HG03565 (cell line): ENCODE measurements around the gene C15orf40.
"Not testable (repeated sequence)": the region's sequence is repeated elsewhere in the genome, so short reads cannot be mapped to it uniquely, and the experiment has no call there.

Experiments
- ATAC-seq: cut with Tn5 transposase; IDR thresholded peaks from one replicate; pipeline ENCODE4 v1.9.1; 2021; ENCODE audit warnings: mild to moderate bottlenecking, moderate library complexity; ENCODE audit not compliant: unreplicated experiment

C15orf40 gene

DNA sequence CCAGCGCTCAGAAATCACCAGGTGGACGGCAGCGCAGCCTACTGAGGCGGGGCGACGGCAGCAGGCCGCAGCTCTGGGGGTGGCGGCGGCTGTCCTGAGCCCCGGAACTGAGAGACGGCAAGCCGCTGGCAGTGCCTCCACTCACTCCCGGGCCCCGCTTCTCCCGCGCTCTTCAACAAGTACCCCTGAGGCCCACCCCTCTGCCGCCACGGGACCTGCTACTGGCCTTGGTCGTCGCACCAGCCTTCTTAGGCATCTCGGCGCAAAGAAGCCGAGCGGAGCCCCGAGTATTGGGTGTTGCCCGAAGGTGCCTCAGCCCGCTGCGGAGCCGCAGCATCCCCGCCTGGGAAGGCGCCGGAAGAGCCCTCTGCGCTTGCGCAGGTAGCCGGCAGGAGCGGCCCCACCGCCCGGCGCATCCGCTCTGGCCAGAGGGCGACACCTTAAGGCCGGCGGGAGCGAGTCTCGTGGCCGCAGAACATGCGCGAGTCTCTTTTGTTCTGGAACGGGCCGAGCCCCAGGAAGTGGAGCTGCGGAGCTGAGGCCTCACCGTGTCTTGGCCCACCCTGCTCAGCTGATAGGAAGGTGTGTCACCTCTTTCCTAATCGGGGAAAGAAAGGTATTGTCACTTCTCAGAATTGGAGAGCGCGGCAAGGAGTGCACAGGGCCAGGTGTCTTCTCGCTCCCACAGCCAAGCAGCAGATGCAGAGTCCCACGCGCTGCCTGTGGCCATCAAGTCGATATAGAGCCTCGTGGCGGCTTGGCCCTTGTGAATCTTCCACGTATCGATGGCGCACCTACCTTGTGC lies at the start of gene C15orf40:
Gene C15orf40 (minus strand): TSS at position 369 of the 805 bp plus-strand sequence. CDS start 32 bp downstream, at position 337.
- ATAC-seq: peak; percentile 86

DNA sequence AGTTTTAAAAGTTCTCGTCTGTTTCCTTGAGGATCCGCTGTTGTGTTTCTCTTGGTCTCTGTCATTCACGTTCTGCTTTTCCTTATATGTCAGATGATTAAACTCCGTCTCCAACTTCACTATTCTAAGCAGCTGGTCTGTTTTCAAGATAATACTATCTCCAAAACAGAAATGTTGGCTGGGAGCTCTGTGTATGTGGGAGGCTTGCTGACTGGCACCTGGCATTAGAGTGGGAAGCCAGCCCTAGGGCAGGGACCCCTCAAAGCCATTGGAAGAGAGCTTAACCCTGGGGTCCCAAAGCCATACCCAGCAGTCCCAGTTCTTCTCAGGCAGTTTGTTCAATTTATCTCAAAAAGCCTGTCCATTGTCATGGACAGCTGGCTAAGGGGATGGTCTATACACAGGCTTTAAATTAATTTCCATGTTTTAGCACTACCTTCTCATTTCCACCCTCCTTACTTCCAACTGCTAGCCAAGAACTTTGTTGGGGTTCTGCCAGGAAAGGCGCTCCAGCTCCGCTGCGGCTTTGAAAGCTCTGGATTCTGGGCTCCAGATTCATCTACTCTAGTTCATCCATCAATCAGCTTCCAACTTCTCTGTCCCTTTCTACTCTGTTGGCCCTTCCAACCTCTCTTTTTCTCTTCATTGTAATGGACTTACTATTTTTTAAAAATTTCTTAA lies 46.4 kb upstream of the C15orf40 start:
- no peak for ATAC-seq

DNA sequence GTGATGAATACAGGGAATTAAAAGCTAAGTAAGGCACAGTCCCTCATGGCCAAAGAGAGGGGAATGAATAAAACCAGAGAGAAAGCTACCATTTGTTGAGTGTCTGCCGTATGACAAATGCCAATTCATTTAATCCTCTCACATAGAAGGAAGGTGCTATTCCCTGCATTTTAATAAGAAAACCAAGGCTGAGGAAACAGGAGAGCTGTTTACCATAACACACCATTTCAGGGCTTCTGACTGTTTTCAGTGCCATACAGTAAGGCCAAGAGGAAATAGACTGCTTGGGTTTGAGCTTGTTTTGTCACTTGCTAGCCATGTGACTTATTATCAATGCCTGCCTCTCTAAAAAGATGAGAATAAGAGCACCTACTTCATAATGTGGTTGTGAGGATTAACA lies 45.6 kb upstream of the C15orf40 start:
- ATAC-seq: no peak

DNA sequence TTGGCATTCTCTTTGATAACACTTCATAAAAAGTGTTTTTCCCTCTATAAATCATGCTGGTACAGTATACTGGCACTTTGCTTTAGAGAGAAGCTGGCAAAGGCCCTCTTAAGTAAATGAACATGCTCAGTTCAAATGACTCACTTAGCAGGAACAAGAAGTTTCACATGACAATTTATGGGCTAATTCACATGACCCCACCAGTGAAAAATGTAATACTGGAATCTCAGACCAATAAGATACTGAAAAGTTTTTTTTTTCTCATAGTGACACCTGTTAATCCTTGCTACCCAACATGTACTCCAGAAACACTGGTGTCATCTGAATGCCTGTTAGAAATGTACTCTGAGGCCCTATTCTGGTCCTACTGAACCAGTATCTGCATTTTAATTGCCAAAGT lies 41.7 kb upstream of the C15orf40 start:
- ATAC-seq: no peak

DNA sequence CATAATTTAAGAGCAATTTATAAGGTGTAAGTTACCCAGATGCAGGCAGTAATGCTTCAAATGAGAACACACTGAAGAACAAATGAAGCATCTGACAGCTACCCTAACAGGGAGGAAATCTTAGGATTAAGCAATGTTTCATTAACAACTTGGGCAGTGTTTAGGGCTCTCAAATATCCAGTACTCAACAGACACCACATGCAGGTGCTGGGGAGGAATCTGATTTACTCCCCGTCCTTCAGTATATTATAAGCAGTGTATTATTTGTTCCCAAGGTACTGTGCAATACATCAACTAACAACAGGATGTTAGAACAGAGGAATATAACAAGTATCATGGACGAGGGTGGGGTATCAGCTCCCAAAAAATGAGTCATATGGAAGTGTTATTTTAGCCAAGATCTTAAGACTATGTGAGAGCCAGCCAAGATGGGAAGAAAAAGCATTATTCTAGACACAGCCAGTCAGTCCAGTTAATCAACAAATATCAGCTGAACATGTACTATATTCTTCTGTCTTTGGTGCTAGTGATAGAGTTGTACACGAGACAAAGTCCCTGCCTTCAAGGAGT lies 35.2 kb upstream of the C15orf40 start:
- no peak for ATAC-seq

DNA sequence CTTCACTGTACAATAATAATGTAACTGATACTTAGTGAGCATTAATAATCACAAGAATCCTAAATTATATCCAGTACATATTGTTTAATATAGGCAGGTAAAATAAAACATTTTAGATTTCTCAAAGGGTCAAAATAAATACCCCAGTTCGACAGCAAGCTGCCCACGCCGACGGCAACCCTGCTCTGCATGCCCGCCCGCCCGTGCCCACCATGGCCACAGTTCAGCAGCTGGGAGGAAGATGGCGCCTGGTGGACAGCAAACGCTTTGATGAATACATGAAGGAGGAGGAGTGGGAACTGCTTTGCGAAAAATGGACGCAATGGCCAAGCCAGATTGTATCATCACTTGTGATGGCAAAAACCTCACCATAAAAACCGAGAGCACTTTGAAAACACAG lies 32.7 kb upstream of the C15orf40 start:
- ATAC-seq: no peak

DNA sequence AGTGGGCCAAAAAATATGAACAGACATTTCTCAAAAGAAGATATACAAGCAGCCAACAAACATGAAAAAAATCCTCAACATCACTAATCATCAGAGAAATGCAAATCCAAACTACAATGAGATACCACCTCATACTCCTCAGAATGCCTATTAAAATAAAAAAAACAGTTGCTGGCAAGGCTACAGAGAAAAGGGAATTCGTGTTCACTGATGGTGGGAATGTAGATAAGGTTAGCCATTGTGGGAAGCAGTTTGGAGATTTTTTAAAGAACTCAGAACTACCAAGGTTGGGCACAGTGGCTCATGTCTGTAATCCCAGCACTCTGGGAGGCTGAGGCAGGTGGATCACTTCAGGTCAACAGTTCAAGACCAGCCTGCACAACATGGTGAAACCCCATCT lies 27.8 kb upstream of the C15orf40 start:
- ATAC-seq: no peak

DNA sequence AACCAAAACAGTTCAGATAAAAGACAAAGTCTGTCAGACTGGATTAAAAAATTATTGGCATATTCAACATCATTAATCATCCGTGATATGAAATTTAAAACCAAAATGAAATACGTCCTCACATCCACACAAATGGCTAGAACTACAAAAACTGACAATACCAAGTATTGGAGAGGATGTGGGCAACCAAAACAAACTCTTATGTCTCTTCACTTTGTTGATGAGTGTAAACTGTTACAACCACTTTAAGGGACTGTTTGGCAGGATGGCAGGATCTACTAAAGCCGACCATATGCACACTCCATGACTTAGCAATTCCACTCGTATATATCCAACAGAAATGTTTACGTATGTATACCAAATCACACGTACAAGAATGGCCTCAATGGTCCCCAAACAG lies 24.8 kb upstream of the C15orf40 start:
- no peak for ATAC-seq

DNA sequence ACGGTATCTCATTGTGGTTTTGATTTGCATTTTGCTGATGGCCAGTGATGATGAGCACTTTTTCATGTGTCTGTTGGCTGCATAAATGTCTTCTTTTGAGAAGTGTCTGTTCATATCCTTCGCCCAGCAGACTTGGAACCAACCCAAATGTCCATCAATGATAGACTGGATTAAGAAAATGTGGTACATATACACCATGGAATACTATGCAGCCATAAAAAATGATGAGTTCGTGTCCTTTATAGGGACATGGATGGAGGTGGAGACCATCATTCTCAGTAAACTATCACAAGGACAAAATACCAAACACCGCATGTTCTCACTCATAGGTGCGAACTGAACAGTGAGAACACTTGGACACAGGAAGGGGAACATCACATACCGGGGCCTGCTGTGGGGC lies 19.8 kb upstream of the C15orf40 start:
- not testable (repeated sequence) for ATAC-seq

DNA sequence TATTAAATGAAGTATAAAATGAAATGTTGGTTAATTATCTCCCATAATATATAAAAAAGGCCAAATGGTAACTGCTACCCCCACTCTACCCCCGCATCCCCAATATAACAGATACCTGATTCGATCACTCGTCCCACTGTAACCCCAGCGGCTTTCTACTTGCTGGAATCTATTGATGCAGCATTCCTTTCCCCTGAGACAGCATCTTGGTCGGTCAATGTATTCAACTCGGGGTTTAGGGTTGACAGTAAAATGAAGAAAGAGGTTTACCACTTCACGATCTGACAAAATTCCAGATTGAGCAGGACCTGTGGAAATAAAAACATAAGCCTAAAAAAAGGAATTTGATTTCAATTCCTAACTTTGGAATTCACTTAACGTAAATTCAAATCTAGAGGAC lies 18.6 kb upstream of the C15orf40 start:
- no peak for ATAC-seq

DNA sequence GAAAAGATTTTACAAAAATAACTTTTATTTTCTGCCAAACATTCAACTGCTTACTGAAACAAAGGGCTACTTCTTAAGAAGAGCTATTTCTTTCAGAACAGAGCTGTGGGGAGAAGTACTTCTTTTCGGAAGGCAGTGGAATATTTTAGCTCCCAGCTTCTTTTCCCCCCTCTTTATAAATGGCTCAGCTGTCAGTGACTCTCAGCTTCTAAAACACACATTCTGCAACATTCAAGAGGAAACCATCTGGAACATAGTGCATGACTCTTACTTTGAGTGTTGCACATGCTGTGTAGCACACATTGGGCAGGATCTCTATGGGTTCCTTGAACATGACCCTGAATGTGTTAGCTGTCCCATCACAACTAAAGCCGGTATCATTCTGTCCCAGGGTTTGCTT lies 7.0 kb upstream of the C15orf40 start:
- ATAC-seq: no peak

DNA sequence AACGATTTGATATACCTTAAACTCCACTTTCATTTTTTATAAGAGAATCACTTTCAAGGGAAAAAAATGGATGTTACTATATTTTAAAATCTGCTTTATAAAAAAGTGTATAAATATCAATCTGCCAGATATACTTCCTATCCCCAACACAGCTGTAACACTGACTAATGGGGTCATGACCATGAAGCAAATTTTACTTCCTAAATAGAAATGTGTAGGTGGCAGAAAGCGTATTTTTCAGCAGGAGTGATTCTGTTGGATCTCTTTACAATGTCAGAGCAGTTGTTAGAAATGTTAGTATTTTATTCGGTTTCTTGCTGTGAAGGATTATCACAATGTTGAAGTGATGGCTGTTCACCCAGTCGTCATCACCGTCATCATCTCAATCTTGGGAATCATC lies 5.5 kb upstream of the C15orf40 start:
- no peak for ATAC-seq

DNA sequence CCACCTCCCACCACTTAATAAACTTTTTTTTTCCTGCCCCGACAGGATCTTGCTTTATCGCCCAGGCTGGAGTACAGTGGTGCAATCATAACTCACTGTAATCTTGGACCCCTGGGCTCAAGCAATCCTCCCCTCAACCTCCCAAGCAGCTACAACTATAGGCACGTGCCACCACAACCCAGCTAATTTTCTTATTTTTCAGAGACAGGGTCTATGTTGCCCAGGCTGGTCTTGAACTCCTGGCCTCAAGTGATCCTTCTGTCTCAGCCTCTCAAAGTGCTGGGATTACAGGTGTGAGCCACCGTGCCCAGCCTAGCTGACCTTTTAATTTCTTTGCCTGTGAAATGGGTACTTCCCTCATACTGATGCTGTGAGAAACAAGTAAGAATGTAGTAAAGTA lies 3.9 kb upstream of the C15orf40 start:
- no peak for ATAC-seq

DNA sequence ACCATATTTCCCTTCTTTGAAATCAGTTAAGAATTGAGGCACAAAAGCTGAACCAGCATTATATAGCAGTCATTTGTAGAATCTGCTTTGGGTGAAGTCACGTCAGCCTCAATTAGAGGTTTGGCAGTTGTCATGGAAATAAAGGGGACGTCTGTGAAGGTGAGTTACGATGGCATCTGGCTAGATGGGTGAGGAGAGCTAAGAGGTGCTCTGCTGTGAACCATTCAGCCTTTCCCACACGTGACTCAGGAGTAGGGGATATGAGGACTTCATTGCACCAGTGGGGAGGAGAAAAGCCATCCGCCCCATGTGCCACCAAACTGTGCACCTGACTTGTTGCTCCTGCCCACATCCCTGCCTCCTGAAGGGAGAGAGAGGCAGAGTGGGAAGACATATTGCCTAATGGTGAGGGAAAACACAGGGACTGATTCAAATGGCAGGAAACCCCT lies 2.8 kb upstream of the C15orf40 start:
- ATAC-seq: no peak

DNA sequence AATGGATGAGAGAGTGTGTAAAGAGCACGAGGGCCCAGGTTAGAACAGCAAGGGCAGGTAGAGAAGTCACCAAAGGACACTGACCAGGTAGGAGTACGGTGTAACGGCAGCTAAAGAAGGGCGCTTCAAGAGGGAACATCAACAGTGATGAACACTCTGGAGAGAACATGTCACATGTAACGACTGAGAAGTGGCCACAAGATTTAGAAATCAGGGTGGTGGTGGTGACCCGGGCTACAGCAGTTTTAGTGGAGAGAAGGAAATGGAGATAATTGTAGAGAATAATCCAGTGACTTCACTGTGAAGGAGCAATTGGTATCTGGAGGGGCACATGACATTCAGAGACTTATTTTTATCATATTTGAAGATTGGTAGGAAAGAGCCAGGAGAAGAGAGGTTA lies 1.2 kb upstream of the C15orf40 start:
- no peak for ATAC-seq

DNA sequence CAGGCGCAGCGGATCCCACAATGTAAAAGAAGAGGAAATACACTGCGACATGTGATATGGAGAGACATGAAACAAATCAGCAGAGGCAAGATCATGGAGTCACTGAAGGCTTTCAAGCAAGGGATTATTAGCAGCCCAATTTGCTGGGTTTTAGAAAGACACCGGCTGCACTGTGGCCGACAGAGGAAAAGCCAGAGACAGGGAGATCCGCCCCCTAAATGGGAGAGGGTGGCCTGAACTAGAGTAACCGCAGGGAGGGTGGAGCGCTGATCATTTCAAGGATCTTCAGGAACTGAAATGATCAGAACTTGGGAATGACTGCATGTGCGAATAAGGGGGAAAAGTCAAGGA lies 612 bp upstream of the C15orf40 start:
- no peak for ATAC-seq

DNA sequence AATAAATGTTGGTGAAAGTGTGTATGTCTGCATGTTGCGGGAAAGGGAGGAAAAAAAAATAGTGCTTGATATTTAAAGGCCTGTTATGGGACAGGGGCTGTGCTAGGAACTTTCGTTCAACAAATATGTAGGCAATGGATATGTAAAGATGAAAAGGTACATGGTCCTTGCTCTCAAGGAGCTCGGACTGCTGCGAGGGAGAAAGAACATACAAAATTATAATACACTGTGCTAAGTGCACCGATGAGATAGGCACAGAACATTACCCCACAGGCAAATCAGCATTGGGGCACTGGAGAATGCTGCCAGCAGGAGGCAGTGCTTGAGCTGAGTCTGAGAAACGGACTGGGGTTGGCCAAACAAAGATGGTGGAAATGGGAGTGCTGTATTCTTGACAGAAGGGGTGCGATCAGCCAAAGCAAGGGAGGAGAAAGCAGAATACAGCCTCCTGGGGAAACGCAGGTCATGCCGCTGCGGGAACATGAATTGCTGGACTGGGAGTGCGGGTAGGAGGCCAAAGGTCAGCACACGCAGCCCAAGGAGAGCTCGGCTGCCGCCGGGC lies 649 bp downstream of the C15orf40 start:
- peak; percentile 46 for ATAC-seq

DNA sequence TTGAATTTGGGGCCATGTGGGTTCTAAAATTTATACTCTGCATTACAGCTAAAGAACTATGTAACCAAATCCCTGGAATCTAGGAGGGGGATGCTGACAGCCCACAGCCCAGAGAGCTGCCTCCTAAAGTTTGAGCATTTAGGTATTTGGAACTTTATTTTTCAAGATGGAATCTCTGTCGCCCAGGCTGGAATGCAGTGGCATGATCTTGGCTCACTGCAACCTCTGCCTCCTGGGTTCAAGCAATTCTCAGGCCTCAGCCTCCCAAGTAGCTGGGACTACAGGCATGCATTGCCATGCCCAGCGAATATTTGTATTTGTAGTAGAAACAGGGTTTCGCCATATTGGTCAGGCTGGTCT lies 10.8 kb downstream of the C15orf40 start:
- ATAC-seq: not testable (repeated sequence)

DNA sequence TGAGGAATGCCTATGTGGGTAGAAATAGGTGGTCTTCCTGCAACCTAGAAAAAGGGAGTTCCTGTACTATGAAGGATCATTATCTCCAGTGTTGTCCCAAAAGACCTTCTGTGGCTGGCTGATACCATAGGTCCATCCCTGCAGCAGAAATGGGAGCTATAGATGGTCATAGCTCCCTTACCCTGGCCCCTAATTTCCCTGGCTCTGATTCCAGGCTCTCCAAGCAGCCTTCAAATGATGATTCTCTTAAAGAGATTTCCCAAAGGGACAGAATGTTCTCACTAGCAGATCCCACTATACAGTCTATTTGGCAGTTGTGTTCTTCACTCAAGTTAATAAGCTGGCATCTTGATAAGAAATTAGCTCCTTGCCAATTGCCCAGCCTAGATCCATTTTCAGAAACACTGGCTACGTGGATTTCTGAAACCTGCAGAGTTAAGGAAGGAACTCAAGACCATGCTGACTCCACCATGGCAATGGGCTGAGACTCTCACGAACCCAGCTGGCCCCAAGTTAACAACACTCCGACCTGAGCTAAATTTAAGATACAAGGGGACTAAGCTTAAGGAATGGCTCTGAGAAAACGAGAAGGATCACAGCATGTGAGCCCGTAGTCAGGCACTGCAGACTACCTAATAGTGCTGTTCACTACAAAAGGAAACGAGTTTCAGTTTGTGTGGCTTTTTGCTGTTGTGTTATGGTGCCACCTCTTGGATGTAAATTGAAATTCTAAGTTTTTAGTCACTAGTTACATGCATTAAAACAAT lies 11.4 kb downstream of the C15orf40 start:
- ATAC-seq: peak; percentile 80

DNA sequence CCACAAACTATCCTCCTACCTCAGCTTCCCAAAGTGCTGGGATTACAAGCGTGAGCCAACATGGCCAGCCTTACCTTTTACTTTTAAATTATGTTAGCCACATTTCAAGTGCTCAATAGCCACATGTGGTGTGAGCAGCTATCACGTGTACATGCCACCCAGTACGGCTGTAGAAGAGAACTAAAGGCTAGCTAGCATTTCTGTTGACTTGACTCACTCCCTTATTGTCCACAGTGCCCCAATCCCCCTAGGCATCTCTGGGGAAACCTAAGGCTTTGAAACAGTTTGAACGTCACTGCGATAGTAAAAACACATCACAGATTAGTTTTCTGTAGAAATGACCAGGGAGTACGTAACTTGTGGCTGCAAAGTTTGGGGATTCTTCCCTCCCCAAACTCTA lies 12.0 kb downstream of the C15orf40 start:
- ATAC-seq: no peak

DNA sequence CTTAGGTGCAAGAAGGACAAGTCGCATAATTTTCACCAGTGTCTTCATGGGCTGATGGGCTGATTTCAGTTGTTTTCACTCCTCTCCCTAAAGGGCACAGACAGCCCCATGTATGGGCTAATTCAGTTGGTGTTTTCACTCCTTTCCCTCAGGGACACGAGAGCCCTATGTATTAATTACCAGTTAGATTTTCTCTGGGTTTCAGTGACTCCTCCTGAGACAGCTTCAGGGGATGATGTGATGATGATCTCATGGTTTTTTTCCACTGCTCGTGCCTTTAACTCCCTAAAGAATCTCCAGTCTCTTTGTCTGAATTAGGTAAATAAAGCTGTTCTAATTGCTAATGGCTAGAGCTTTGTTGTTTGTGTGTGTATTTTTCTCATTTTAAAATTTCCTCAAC lies 15.5 kb downstream of the C15orf40 start:
- no peak for ATAC-seq
